Cardiac fibroblast (primary cell): ENCODE results near the gene DAZAP2.
"Not testable (repeated sequence)": the region's sequence is repeated elsewhere in the genome, so short reads cannot be mapped to it uniquely, and the experiment has no call there.

Experiments used
- DNase-seq, 2 donors: peaks; one replicate each; pipeline versions ENCODE4 v3.0.0 to v3.0.0-alpha.2; 2010; ENCODE audit warnings: low read depth in 2 of 2
- H3K4me3 ChIP-seq, 2 donors: replicated peaks in 1 of 2; 1 replicate in 1 of 2; 2 replicates in 1 of 2; pipeline ENCODE4 v1.5.1; 2011; ENCODE audit warnings: low read depth in 2 of 2, low read length in 2 of 2, mild to moderate bottlenecking in 2 of 2, moderate library complexity in 1 of 2
- TF ChIP-seq, protein P1 (sequence below): IDR thresholded peaks from one replicate; pipeline ENCODE4 v1.5.1; 2011; ENCODE audit warnings: low read depth, mild to moderate bottlenecking, low read length, inconsistent platforms

DAZAP2 gene

DNA sequence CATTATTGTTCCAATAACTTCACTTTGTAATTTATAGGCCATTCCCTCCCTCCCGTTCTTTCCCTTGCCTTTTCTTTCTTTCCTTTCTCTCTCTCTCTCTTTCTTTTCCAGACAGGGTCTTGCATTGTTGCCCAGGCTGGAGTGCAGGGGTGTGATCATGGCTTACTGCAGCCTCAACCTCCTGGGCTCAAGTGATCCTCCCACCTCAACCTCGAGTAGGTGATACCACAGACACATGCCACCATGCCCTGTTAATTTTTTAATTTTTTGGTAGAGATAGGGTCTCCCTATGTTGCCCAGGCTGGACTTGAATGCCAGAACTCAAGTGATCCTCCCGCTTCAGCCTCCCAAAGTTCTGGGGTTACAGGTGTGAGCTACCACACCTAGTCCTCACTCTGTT, 14.0 kb upstream of the DAZAP2 start:
- TF ChIP-seq, protein P1, sequence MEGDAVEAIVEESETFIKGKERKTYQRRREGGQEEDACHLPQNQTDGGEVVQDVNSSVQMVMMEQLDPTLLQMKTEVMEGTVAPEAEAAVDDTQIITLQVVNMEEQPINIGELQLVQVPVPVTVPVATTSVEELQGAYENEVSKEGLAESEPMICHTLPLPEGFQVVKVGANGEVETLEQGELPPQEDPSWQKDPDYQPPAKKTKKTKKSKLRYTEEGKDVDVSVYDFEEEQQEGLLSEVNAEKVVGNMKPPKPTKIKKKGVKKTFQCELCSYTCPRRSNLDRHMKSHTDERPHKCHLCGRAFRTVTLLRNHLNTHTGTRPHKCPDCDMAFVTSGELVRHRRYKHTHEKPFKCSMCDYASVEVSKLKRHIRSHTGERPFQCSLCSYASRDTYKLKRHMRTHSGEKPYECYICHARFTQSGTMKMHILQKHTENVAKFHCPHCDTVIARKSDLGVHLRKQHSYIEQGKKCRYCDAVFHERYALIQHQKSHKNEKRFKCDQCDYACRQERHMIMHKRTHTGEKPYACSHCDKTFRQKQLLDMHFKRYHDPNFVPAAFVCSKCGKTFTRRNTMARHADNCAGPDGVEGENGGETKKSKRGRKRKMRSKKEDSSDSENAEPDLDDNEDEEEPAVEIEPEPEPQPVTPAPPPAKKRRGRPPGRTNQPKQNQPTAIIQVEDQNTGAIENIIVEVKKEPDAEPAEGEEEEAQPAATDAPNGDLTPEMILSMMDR: no peak
- H3K4me3 ChIP-seq: no peak overlapping the region
- no peak for DNase-seq

DNA sequence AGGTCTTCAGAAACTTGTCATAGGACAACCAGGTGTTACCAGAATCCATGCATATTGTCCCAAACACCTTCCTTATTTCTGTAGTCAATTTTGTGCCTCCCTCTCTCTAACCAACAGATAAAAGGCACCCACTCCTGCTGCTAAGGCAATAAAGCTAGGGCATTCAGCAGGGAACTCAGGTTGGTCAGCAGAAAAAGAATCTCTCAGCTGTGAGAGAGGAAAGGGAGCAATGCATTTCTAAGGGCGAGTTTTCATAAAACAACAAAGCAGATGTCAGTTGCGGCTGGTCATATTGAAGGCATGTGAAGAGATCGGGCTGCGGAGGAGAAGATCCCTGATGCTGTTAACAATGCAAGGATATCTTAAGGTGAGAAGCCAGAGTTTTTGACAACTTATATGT, 13.4 kb upstream of the DAZAP2 start:
- TF ChIP-seq, protein P1: no peak
- H3K4me3 ChIP-seq: no peak overlapping the region
- DNase-seq: no peak

DNA sequence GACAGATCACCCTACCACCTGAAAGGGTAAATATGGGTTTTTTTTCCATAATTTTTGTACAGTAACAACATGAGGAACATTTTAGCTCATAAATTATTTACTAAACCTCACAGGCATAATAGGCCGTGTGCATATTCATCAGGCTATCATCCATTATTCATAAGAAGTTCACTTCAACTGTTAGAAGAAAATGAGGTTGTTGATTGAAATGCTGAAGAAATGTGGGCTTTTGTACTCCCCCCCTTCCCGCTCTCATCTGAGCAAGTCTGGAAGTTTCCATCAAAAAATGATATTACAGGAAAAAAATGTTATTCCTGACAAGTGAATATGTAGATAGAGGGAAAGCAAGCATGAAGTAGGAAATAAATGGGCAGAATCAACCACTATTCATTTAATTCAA, 12.9 kb upstream of the DAZAP2 start:
- TF ChIP-seq, protein P1: no peak
- H3K4me3 ChIP-seq: no peak overlapping the region
- no peak for DNase-seq

DNA sequence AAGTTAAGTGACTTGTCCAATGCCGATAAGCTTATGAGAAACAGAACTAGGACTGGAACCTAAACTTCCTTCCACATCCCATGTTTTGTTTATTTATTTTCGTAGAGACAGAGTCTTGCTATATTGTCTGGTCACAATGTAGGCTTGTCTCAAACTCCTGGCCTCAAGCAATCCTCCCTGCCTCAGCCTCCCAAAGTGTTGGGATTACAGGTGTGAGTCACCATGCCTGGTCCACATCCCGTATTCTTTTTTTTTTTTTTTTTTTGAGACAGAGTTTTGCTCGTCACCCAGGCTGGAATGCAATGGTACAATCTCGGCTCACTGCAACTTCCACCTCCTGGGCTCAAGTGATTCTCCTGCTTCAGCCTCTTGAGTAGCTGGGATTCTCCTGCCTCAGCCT, 11.5 kb upstream of the DAZAP2 start:
- H3K4me3 ChIP-seq, DNase-seq: not testable (repeated sequence)

DNA sequence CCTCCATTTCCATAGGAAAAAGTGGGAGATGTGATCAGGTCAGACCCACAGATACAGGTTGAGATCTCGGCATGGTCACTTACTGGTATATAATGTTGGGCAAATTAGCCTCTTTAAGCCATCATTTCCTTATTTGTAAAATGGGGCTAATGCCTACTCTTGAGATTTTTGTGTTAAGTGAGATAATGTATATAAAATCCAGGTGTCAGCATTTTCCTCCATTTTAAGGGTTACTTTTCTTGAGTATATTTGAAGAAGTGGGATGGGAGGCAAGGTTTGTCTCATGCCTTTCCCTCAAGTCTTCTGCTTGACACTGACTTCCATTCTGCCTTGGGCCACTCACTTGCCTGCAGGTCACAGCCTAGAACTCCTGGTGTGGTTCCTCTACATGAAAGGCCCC, 10.7 kb upstream of the DAZAP2 start:
- DNase-seq: no peak
- H3K4me3 ChIP-seq: no peak overlapping the region

DNA sequence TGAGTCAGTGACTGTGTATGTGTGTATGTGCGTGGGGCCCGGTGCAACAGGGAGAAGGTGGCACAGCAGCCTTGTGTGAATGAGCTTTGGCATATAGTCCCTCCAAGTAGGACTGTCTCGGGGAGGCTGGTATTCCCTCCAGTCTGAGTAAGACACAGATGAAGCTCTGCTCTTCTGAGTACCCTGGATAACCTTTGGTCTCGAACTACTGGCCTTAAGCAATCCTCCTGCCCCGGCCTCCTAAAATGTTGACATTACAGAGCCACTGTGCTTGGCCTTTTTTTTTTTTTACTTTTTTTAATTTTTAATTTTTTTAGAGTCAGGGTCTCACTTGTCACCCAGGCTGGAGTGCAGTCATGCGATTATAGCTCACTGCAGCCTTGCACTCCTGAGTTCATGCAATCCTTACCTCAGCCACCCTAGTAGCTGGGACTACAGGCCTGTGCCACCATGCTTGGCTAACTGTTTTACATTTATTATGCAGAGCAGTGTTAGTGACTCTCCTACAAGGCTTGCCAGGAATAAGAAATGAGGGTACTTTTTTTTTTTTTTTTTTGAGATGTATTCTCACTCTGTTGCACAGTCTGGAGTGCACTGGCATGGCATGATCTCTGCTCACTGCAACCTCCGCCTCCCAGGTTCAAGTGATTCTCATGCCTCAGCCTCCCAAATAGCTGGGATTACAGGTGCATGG, 9.4 kb upstream of the DAZAP2 start:
- TF ChIP-seq, protein P1: no peak
- H3K4me3 ChIP-seq: no peak overlapping the region
- DNase-seq: no peak

More for the DNA sequence above, 10.7 kb upstream of the DAZAP2 start:
- TF ChIP-seq, protein P1: no peak

DNA sequence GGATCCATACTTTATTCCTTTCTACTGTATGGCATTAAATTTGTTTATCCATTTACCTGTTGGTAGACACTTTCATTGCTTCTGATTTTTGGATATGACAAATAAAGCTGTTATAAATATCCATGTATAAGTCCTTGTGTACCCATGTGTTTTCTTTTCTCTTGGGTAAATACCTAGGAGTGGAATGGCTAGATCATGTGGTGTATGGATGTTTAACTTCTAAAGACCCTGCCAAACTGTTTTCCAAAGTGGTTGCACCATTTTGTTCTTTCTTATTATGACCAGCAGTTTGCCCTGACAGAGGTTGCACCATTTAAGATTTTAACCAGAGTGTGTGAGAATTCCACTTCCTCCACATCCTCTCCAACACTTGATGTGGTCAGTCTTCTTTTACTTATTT, 6.0 kb upstream of the DAZAP2 start:
- H3K4me3 ChIP-seq: no peak overlapping the region
- TF ChIP-seq, protein P1: no peak
- no peak for DNase-seq
